Activated T-helper 2 cell treated with anti-CD3 and anti-CD28 coated beads, Interferon-gamma antibody, Interleukin-2, Interleukin-4, amounts not matched to agents 10 μg/mL and 5 μg/mL and 100 μg/mL, durations not matched to agents 14 hours and 24 hours and 36 hours (primary cell): Measurements from ENCODE around the gene PPT1. TPM values are rescaled to one million over a fixed set of nuclear protein-coding genes. Genes with fewer than 3 reads are reported as not detected.
A peak's percentile ranks its signal among the peaks of the same experiment; 100 is the strongest.

ENCODE experiments used
- DNase-seq: peaks from one replicate; pipeline ENCODE4 v3.0.0; 2021; ENCODE audit warnings: low spot score
- H3K27ac Mint-ChIP-seq: one replicate; pipeline ENCODE4 v1.8.0; 2021; ENCODE audit warnings: mixed read lengths
- H3K27me3 Mint-ChIP-seq: one replicate; pipeline ENCODE4 v1.8.0; 2021; ENCODE audit warnings: low read depth, mixed read lengths
- H3K36me3 Mint-ChIP-seq: one replicate; pipeline ENCODE4 v1.8.0; 2021; ENCODE audit warnings: low read depth, mixed read lengths
- H3K4me1 Mint-ChIP-seq: one replicate; pipeline ENCODE4 v1.8.0; 2021; ENCODE audit warnings: low read depth, mixed read lengths
- H3K4me3 Mint-ChIP-seq: one replicate; pipeline ENCODE4 v1.8.0; 2021; ENCODE audit warnings: low read depth, mild to moderate bottlenecking, moderate library complexity, mixed read lengths
- H3K9me3 Mint-ChIP-seq: one replicate; pipeline ENCODE4 v1.8.0; 2021; ENCODE audit warnings: mixed read lengths
- intact Hi-C: fragments of 100-400 bp; cut with micrococcal nuclease; formaldehyde crosslinking; loops from one replicate; pipeline ENCODE4 v1.15.1; 2023
- total RNA-seq: library from RNA; stranded (reverse); gene quantifications from 2 replicates; pipeline ENCODE4 v1.2.3, GENCODE V29; 2022

Gene PPT1
- total RNA-seq = 87.8 and 92.3 TPM in 2 replicates

DNA sequence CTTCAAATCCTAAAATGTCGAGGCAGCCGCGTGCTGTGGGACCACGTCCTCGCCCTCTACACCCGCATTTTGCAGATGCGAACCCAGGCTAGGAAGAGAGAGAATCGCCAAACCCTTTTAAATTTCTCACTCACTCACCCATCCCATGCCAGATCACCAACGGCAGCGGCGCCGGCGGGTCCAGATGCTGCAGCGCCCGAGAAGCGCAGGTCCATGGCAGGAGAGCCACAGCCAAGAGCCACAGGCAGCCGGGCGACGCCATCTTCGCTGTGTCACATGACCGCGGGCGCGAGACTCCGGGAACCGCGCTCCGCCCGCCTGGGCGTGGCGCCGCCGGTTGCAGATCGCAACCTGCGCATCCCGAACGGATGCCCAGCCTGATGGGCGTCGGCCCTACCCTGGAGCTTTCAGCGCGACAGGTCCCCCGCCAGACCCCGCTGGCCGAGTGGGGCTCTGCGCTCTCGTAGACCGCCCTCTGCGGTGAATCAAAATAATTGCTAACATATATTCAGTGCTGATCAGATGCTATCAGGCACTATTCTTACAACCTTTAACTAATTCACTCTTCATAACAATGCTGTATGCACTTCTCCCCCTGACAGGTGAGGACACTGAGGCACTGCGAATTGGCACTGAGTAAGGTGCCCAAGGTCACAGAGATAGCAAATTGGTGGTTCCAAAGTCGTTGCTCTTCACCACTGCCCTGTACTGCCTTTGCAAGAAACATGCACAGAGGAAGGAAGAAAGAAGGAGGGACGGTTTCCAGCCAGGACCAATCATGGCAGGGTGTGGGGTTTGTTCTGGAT, at the start of gene PPT1:
TSS of gene PPT1 (minus strand) at position 276 of the 806 bp plus-strand sequence. CDS start at position 262, 14 bp downstream.
- intact Hi-C loops = loop anchor here (5.0 kb wide), 1 partner anchor 240 kb away; no protein-coding TSS in a partner anchor
- DNase-seq = peak; percentile 74
- Mint-ChIP-seq H3K4me1 (peaks cover 24% of the 10 kb centered on the region), H3K9me3 (peaks cover 8% of the 10 kb centered on the region), H3K4me3 (peak within 1 kb of the TSS; percentile 99), H3K27me3 (peaks cover 8% of the 10 kb centered on the region), H3K36me3 (peaks cover 25% of the 10 kb centered on the region), H3K27ac (peak within 1 kb of the TSS; percentile 93)

DNA sequence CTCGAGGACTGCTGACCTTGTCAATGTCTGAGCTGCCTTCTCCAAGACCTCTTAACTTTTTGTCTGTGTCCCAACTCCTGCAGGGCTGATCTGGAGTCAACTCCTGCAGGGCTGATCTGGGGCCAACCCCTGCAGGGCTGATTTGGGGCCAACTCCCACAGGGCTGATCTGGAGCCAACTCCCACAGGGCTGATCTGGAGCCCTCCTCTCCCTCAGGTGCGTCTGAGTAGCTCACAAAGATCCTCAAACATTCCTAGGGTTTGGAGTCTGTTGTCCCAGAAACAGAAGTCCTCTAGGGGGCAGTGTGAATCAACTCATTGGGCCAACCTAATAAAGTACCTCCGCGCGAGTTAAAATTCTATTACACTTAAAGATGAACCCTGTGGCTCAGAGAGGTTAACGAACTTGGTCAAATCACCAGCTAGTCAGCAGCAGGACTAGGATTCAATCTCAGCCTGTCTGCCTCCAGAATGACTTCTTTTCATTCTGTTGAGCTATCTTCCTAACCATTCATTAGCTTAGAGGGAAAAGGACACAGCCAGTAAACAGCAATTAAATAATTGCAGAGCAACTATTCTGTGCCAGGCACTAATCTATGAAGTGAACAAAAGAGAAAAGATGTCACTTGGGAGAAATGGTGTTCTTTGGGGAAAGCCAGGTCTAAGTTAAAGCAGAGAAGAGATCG, 47.0 kb upstream of the PPT1 start:
- peak; percentile 28 for DNase-seq
- no peaks in the 10 kb centered on the region for H3K36me3 Mint-ChIP-seq
- H3K27ac Mint-ChIP-seq = no peak overlapping the region
- no peak overlapping the region for H3K4me3 Mint-ChIP-seq
- H3K9me3 Mint-ChIP-seq = no peaks in the 10 kb centered on the region
- intact Hi-C loops = loop anchor here (1.0 to 5.0 kb wide), 2 partner anchors 194 to 263 kb away; no protein-coding TSS in a partner anchor
- peaks cover 49% of the 10 kb centered on the region for H3K27me3 Mint-ChIP-seq
- H3K4me1 Mint-ChIP-seq = peaks cover 18% of the 10 kb centered on the region

DNA sequence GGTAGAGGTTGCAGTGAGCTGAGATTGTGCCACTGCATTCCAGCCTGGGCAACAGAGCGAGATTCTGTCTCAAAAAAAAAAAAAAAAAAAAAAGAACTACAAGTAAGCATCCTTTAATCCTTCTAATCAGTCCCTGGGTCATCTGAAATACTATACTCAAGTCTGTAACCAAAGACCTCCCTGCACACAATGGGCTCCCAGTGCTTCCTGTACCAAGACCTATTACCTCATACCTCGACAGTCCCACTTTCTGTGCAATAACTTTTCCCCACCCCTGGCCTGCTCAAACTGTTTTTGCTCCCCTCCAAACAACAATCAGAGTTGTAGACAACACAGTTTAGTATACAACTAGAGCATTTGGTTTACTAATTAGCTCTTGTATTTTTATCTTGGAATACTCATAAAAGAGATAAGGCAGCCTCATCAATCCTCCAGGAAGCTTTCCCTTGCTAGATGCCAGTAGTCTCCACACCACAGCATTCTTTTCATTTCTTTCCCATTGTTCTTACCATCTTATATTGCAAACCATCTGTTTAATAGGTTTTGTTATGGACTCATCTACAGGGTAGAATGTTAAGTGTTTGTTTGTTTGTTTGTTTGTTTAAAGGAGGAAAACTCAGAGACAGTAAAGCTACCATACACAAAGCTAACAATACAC, 45.0 kb upstream of the PPT1 start:
- intact Hi-C loops = loop anchor here (5.0 kb wide), 1 partner anchor 265 kb away; no protein-coding TSS in a partner anchor
- H3K4me1 Mint-ChIP-seq = peaks cover 10% of the 10 kb centered on the region
- no peaks in the 10 kb centered on the region for H3K9me3 Mint-ChIP-seq
- H3K36me3 Mint-ChIP-seq = no peaks in the 10 kb centered on the region
- peaks cover 37% of the 10 kb centered on the region for H3K27me3 Mint-ChIP-seq
- no peak for DNase-seq
- H3K4me3 Mint-ChIP-seq = no peak overlapping the region
- no peak overlapping the region for H3K27ac Mint-ChIP-seq

DNA sequence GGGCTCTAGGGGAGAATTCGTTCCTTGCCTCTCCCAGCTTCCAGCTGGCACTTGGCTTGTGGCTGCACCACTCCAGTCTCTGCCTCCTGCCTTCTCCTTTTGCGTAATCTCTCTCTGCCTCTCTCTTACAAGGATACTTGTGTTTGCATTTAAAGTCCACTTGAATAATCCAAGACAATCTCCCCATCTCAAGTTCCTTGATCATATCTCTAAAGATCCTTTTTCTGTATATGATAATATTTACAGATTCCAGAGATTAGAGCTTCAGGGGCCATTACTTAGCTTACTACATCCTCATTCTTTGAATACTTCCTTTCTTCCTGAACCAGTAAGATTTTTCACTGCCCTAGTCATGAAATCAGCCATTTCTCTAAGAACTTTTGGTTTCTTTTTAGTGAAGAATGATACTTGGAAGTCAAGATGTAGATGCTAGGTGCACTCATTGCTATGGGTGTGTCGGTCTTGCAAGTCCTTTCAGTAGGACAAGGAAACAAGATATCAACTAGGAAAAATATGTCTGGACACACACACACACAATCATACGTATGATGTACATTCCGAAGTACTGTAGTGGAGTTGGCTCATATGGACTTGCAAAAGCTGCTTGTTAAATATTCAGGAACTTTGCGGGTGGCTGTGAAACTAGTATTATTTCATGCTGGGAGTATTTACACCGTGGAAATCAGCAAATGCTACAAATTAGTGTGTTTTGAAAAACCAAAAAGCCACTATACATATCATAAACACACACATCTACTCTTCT, 43.3 kb upstream of the PPT1 start:
- Mint-ChIP-seq H3K27ac (no peak overlapping the region), H3K36me3 (no peaks in the 10 kb centered on the region), H3K4me1 (peaks cover 10% of the 10 kb centered on the region), H3K4me3 (no peak overlapping the region), H3K27me3 (peaks cover 28% of the 10 kb centered on the region), H3K9me3 (no peaks in the 10 kb centered on the region)
- no peak for DNase-seq
- intact Hi-C loops = loop anchor here (5.0 kb wide), 1 partner anchor 267 kb away; no protein-coding TSS in a partner anchor

DNA sequence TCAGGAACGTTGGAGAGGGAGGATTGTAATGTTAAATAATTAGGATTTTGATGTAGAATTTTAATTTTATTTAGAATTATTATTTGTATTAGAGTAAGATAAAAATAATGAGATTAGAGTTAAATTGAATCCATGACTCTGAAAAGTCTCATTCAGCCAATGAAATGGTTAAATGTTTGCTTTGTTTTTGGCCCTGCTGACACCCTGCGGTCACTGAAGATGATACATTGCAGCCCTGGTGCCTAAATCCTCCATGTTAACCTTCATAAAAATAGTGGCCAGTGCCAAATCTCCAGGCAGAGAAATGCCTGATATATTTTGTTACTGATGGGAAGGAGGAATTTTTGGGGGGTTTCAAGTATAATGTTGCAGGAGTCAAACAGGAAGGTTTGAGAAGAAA, 36.8 kb upstream of the PPT1 start:
- H3K4me3 Mint-ChIP-seq = no peak overlapping the region
- intact Hi-C loops = no loop called here

DNA sequence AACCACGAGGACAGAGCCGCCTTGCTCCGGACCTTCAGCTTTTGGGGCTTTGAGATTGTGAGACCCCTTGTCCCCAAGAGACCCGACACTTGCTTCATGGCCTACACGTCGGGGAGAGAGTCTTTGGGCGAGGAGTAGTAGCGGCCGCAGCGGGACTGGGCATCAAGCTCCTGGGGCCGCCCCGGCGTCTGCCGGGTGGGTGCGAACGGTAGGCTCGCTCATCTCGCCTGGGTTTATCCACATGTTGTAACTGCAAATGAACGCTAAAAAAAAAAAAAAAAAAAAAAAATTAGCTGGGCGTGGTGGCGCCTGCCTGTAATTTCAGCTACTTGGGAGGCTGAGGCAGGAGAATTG, 36.2 kb upstream of the PPT1 start:
- Mint-ChIP-seq H3K4me3 (no peak overlapping the region), H3K4me1 (peaks cover 4% of the 10 kb centered on the region), H3K9me3 (no peaks in the 10 kb centered on the region), H3K36me3 (no peaks in the 10 kb centered on the region), H3K27me3 (peaks cover 10% of the 10 kb centered on the region), H3K27ac (no peak overlapping the region)
- intact Hi-C loops = no loop called here
- DNase-seq = no peak

More for the DNA sequence above, 36.8 kb upstream of the PPT1 start:
- H3K36me3 Mint-ChIP-seq = no peaks in the 10 kb centered on the region
- peaks cover 12% of the 10 kb centered on the region for H3K27me3 Mint-ChIP-seq
- H3K27ac Mint-ChIP-seq = no peak overlapping the region
- no peaks in the 10 kb centered on the region for H3K9me3 Mint-ChIP-seq
- H3K4me1 Mint-ChIP-seq = peaks cover 4% of the 10 kb centered on the region
- DNase-seq = no peak

DNA sequence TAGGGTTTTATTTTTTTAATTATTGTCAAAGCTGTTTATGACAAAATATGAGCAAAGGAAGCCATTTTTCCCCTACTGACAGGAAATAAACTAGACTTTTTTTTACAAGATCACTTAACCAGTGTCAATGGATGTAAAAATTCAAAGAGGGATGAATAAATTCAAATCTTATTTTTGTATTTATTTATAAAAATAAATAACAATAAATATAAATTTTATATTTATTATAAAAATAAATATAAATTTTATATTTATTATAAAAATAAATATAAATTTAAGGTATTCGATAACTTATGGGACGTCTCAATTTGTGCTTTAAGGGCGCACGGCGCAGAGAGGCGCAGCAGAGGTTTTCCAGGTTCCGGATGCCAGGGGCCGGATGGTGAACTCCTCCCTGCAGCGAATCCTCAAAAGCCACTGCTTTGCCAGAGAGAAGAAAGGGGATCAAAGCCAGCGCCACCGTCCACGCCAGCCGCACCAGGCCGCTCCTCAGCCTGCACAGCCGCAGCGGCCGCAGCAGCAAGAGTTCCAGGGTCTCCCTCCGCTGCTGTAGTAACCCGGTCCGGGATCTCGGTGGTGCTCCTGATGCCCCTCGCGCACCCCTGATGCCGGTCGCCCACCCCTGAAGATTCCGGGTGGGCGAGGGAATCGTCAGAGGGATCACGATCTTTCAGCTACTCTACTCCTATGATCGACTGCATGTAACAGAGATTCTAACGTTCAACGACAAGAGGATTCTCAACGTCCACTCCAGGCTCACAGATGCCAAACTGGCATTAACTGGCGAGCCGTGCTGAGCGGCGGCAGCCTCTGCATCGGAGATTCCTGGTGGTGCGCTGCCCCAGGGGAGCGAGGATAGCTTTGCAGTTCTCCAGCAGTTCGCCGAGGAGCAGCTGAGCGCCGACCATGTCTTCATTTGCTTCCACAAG, 35.6 kb upstream of the PPT1 start:
- no peak overlapping the region for H3K27ac Mint-ChIP-seq
- no peak for DNase-seq
- H3K4me1 Mint-ChIP-seq = peaks cover 4% of the 10 kb centered on the region
- H3K27me3 Mint-ChIP-seq = peaks cover 10% of the 10 kb centered on the region
- no peaks in the 10 kb centered on the region for H3K9me3 Mint-ChIP-seq
- intact Hi-C loops = no loop called here
- no peak overlapping the region for H3K4me3 Mint-ChIP-seq
- H3K36me3 Mint-ChIP-seq = no peaks in the 10 kb centered on the region

DNA sequence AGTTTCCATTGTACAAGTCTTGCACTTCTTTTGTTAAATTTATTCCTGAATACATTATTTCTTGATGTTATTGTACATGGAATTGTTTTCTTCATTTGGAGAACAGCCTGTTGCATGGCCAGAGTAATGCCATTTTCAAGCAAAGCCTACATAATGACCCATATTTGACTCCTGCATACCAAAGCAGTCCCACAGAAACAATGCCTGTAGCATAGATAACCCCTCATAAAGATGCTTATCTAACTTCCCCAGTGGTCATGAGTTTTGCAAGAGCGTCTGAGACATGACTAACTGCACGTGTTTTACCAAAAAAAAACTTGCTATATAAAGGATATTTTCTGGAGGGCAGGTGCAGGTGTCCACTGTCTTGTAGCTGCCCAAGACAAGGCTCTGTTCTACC, 33.8 kb upstream of the PPT1 start:
- no peak overlapping the region for H3K27ac Mint-ChIP-seq
- no peak for DNase-seq
- no peak overlapping the region for H3K4me3 Mint-ChIP-seq
- intact Hi-C loops = no loop called here
- peaks cover 4% of the 10 kb centered on the region for H3K4me1 Mint-ChIP-seq
- H3K9me3 Mint-ChIP-seq = no peaks in the 10 kb centered on the region
- H3K36me3 Mint-ChIP-seq = no peaks in the 10 kb centered on the region
- peaks cover 9% of the 10 kb centered on the region for H3K27me3 Mint-ChIP-seq

DNA sequence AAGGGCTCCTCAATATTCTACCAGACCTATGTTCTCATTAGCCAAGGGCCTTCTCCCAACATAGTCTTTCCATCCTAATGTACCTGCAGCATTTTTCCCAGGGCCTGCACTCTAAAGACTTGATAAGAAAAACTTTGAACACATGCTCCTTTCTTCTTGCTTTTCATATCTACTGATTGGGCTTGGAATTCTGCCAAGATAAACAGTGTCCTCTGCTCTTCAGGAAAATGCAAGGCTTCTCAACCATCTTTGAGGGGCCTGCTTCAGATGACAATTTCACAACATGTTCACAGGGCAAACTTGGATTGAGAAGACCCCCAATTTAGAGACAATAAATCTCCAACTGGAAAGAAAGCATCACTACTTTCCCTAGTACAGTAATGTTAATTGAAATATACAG, 25.8 kb upstream of the PPT1 start:
- intact Hi-C loops = no loop called here
- Mint-ChIP-seq H3K4me3 (no peak overlapping the region), H3K27ac (no peak overlapping the region), H3K36me3 (no peaks in the 10 kb centered on the region), H3K4me1 (no peaks in the 10 kb centered on the region), H3K9me3 (no peaks in the 10 kb centered on the region), H3K27me3 (peaks cover 26% of the 10 kb centered on the region)
- DNase-seq = no peak

DNA sequence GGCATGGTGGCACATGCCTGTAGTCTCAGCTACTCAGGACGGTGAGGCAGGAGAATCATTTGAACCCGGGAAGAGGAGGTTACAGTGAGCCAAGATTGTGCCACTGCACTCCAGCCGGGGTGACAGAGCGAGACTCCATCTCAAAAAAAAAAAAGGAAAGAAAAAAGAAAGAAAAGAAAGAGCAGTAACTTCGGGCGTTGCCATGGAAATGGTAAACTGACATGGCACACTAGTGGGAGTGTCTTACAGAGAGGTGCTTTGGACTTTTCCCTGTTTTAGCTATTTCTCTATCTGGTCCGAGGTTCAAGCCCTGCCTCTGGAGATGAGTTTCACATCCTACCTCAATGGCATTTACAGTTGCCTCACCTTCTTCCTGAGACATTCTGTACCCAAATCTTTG, 23.1 kb upstream of the PPT1 start:
- Mint-ChIP-seq H3K27me3 (peaks cover 37% of the 10 kb centered on the region), H3K9me3 (no peaks in the 10 kb centered on the region), H3K36me3 (no peaks in the 10 kb centered on the region), H3K4me3 (no peak overlapping the region), H3K4me1 (no peaks in the 10 kb centered on the region), H3K27ac (no peak overlapping the region)
- no peak for DNase-seq
- intact Hi-C loops = no loop called here

DNA sequence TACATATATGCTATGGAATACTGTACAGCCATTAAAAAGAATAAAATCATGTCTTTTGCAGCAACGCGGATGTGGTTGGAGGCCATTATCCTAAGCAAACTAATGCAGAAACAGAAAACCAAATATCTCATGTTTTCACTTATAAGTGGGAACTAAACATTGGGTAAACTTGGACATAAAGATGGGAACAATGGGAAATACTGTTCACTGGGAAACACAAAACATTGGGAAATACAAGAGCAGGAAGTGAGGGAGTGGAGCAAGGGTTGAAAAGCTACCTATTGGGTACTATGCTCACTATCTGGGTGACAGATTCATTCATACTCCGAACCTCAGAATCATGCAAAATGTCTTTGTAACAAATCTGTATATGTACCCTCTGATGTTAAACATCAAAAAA, 17.3 kb upstream of the PPT1 start:
- H3K36me3 Mint-ChIP-seq = peaks cover 6% of the 10 kb centered on the region

More for the DNA sequence above, 17.3 kb upstream of the PPT1 start:
- H3K27me3 Mint-ChIP-seq = peaks cover 39% of the 10 kb centered on the region
- no peak overlapping the region for H3K4me3 Mint-ChIP-seq
- no peaks in the 10 kb centered on the region for H3K4me1 Mint-ChIP-seq
- peaks cover 20% of the 10 kb centered on the region for H3K9me3 Mint-ChIP-seq
- intact Hi-C loops = no loop called here
- no peak for DNase-seq
- H3K27ac Mint-ChIP-seq = no peak overlapping the region
